Measurements from ENCODE around the gene PPP1CB.
"Not testable (repeated sequence)": the region's sequence is repeated elsewhere in the genome, so short reads cannot be mapped to it uniquely, and the experiment has no call there.

PPP1CB gene

GRCh38 chr2:28751252-28751955 lies at the start of gene PPP1CB:
TSS of gene PPP1CB (plus strand) at chr2:28751830. CDS start at chr2:28752125, 295 bp downstream.
- DNase-seq = peak; percentile 94 to 95

DNA sequence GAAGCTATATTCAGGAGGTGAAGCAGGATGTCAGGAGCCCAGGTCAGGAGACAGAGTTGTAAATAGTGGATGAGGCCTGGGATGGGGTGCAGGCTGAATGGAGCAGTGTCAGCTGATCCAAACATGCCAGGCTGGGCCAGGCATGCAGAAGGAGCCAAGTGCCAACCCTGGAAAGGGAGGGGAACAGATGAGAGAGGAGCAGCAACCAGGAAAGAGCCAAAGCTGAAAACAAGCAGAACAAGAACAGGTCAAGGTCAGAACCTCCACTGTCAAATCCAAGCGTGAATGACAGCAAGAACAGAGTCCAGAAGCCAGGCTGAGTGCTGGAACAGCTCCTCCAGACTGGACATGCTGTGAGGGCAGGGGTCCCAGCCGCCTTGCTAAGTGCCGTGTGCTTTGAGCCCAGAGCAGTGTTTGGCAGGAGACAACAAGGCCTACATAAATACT lies 49.2 kb upstream of the PPP1CB start:
- no peak for DNase-seq

DNA sequence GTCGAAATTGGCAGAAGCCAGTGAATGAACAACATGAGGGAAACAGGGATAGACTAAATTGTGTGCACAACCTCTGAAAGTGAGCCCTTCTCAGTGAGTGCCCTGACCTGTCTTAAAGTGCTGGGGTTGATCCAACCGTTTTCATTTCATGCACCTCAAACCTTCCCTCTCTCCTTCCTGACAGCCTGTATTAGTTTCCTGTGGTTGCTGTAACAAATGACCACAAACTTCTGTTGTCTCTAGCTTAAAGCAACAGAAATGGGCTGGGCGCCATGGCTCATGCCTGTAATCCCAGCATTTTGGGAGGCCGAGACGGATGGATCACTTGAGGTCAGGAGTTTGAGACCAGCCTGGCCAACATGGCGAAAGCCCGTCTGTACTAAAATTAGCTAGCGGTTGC lies 48.8 kb upstream of the PPP1CB start:
- DNase-seq = no peak

DNA sequence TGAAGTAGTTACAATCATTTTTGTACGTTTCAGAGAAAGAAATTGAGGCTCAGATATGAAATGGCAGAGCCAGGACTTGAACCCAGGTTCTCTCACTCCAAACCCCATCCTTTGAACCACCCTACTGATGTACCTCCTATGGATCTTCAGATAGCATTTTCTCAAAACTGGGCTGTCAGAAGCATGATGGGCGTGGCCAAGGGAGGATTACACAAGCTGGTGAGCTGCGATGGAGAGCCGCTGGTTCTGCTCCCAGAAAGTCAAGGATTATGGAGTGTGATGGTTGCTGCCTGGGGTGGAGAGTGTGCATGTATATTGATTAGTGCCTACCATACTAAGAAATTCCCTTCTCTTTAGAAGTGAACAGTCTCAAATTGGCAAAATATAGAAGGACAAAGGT lies 47.0 kb upstream of the PPP1CB start:
- no peak for DNase-seq

- DNase-seq = no peak
These were observed 45.7 kb upstream of the PPP1CB start for GRCh38 chr2:28705751-28706440.

- DNase-seq = no peak
These were observed 44.0 kb upstream of the PPP1CB start for GRCh38 chr2:28707592-28707991.

GRCh38 chr2:28709101-28709500 lies 42.5 kb upstream of the PPP1CB start:
- no peak for DNase-seq

DNA sequence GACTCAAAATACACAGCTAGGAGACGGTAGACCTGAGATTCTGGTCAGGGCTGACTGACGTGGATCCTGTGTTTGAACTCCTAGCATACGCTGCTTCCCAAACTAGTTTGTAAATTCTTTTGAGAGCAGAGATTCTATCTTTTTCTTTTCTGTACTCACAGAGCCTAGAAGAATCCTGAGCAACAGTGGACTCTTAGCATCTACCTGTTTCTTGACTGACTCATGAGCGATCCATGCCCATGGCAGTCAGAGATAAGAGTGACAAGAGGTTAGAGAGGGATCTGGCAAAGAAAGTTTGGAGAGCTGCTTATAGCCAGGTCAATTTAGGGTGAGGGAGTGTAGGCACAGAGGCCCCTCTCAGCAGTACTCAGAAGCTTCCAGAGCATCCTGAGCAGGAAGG lies 41.1 kb upstream of the PPP1CB start:
- no peak for DNase-seq

DNA sequence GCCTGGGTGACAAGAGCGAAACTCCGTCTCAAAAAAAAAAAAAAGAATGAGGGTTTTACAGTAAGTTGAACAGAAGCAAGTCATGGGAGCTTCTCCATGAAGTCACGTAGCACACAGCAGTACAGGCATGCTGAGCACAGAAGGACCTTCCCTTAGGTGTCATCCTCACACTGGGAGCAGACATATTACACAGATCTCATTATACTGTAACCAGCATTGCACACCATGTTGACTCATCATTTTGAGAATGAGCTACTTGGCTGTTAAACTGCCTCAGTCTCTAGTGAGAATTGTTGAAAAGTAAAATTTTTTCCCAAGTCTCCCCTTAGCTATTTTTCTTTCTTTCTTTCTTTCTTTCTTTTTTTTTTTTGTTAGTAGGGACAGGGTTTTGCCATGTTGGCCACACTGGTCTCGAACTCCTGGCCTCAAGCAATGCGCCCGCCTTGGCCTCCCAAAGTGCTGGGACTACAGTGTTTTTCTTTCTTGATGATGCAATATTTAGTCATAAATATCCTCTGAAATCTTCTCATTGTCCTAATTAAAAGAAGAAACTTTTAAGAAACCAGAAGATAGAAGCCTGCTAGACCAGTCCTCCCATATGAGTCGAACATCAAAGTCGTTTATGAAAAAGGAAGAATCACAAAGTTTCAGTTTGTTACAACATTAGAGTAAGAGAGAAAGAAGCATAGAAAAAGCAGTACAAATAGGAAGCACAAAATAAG lies 37.9 kb upstream of the PPP1CB start:
- no peak for DNase-seq

- peak in 1 of 2 experiments; percentile 24 for DNase-seq
These were observed 35.3 kb upstream of the PPP1CB start for GRCh38 chr2:28716265-28716865.

- DNase-seq = peak in 1 of 2 experiments; percentile 41
These were observed 34.3 kb upstream of the PPP1CB start for GRCh38 chr2:28717339-28717758.

DNA sequence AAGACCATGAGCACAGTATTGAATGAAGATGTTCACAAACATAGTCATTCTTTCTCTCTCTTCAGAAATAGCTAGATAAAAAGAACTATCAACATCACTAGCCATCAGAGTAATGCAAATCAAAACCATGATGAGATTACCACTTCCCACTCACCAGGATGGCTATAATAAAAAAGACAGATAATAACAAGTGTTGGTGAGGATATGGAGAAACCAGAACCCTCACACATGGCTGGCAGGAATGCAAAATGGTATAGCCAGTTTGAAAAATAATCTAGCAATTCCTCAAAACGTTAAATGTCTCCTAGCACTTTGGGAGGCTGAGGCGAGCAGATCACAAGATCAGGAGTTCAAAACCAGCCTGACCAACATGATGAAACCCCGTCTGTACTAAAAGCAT lies 31.3 kb upstream of the PPP1CB start:
- no peak for DNase-seq

DNA sequence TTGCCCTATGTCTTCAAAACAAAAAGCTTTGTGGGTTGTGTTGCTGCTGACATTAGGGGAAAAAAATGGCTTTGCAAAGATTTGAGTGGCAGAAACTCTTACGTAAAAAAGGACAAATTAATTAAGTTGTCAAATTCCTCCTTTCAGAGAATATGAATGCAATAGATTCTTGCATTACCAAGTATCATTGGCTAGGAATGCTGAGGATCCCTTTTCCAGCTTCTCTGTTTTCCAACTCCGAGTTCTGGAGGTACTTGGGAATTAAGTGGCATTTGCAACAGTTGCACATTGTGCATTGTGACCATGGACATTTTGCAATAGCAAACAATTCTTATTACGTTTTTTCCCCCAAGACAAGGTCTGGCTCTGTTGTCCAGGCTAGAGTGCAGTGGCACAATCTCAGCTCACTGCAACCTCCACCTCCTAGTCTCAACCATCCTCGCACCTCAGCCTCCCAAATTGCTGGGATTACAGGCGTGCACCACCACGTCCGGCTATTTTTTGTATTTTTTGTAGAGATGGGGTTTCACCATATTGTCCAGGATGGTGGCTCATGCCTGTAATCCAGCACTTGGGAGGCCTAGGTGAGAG lies 29.9 kb upstream of the PPP1CB start:
- no peak for DNase-seq

GRCh38 chr2:28725021-28725711 lies 26.5 kb upstream of the PPP1CB start:
- no peak for DNase-seq

DNA sequence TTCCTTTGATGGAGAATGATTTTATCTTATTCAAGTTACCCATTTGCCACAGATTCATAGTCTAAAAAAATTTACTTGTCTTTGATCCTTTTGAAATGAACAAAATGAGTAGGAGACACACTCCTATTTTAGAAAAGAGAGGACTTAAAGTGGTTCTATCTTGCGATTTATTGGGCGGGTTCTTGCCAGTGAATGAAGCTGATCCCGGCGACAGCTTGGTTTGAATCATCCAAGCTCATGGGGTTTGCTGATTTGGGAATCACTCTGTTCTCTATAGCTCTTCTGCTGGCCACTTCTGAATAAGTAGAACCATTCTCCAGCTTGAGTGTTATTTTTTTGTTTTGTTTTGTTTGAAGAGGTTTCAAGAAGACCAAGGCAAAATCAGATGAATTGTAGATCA lies 25.5 kb upstream of the PPP1CB start:
- no peak for DNase-seq

DNA sequence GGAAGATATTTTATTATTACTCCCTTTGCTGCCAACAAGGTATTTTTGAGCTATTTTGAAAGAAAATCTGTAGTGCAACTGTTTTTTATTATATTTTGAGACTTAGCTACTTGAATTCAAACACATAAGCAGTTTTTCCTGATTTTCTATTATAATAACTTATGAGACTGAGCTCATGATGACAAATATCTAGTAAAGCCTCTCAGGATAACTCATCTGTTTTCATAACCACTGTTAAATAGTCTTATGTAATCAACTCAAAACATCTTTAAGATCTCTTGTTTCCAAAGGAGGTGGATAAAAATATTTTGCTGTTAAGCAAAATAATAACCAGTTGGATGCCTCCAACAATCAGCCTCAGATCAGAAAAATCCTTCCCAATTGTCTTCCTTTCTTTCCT lies 21.9 kb upstream of the PPP1CB start:
- DNase-seq = no peak

DNA sequence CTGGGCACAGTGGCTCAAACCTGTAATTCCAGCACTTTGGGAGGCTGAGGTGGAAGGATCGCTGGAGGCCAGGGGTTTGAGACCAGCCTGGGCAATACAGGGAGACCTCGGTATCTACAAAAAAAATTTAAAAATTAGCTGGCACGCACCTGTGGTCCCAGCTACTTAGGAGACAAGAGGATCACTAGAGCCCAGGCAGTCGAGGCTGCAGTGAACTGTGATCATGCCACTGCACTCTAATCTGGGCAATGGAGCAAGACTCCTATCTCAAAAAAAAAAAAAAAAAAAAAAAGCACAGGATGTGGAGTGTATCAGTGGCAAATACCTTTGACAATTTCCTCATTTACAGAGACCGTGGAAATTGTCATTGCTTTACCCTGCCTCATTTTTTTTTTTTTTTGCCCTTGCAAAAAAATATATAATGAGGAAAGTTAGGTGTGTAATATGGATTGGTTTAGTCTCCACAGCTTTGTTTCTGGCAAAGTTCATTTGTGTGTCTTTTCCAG lies 20.9 kb upstream of the PPP1CB start:
- DNase-seq = no peak

DNA sequence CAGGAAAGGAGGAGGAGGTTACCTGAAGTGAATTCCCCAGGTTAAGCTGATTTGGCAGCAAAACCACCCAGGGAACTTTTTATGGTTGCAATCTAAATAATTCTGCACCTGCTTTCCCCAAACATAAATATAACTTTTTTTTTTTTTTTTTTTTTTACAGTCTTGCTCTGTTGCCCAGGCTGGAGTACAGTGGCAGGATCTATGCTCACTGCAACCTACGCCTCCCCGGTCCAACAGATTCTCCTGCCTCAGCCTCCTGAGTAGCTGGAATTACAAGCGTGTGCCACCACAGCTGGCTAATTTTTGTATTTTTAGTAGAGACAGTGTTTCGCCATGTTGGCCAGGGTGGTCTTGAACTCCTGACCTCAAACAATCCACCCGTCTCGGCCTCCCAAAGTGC lies 16.1 kb upstream of the PPP1CB start:
- DNase-seq = no peak

DNA sequence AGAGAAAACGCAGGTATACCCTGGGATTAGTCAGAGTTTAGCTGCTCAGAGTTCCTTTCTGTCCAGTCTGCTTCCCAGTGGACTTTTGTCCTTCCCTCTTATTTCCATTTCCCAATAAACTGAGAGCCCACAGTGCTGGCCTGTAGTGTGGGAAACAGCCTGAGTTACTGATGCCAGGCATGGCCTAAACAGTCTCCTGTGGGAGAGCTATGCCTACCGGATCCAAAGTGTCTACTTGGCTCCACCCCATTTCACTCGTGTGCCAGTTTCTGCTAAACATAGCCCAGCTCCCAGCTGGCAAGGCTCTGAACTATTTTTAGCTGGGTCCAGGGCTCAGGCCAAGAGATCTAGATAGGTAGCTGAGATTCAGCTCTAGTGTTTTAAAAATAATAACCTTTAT lies 15.6 kb upstream of the PPP1CB start:
- DNase-seq = no peak

DNA sequence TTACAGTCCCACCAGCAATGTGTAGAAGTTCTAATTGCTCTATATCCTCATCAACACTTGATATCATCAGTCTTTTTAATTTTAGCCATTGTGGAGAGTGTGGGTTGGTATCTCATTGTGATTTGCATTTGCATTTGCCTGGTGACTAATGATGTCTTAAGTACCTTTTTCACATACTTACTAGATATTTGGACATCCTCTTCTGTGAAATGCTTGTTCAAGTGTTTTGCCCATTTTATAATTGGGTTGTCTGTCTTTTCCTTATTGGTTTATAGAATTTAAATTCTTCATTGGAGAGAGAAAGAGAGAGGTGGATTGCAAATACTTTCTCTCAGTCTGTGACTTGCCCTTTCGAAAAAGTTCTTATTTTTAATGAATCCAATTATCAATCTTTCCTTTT lies 14.0 kb upstream of the PPP1CB start:
- no peak for DNase-seq

- DNase-seq = not testable (repeated sequence)
These were observed 9.0 kb upstream of the PPP1CB start for GRCh38 chr2:28742619-28743018.

DNA sequence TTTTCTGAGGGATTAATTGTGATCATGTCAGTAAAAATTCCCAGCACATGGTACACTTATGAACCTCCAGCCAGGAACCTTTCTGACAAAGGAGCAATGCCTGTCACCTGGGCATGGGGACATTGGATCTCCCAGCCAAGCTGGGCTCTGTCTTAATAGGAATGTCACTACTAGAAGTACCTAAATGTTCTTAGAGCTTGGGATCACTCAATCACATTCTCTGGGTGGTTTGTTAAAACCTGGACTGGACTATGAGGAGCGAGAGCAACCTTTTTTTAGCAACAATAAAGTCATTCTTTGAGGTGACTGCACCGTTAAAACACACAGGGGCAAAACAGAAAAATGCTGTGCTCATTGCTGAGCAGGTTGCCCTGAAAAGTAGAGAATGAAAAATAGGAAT lies 6.4 kb upstream of the PPP1CB start:
- no peak for DNase-seq

Measured in SW 1271 (cell line).